Measurements from ENCODE around the gene XCL2. TPM values are rescaled to one million over a fixed set of nuclear protein-coding genes. Genes with fewer than 3 reads are reported as not detected.

XCL2 gene
- total and polyA plus RNA-seq, 2 of the 8 experiments (the other 6 are each of a cell fraction or from before 2014, with no cell fraction given): not detected

GRCh38 chr1:168509875-168510791 is 33.7 kb downstream of the XCL2 start:
- Histone ChIP-seq H4K20me1 (replicated peaks in 1 of 2; ENCODE audit: control insufficient read depth in 1 of 2, insufficient read depth in 2 of 2, low read length in 2 of 2) (no peaks in the 10 kb centered on the region), H4K5ac (ENCODE audit: insufficient read length, low read depth, low read length) (no peak overlapping the region), H3K4me1 (replicated peaks in 1 of 4; ENCODE audit: control insufficient read depth in 3 of 4, insufficient read depth in 4 of 4, low read length in 3 of 4) (no peaks in the 10 kb centered on the region), H4K8ac (ENCODE audit: extremely low read depth, insufficient read depth, low read length) (no peak overlapping the region), H4K91ac (replicated peaks; ENCODE audit: insufficient read length, low read length) (no peak overlapping the region), H3K9me3 (ENCODE audit: insufficient read depth in 2 of 2, low read depth in 1 of 2, low read length in 1 of 2) (no peaks in the 10 kb centered on the region), H2BK20ac (ENCODE audit: low read length) (no peak overlapping the region), H2AFZ (ENCODE audit: low read length) (no peak overlapping the region), H3K14ac (ENCODE audit: insufficient read length) (no peak overlapping the region), H3K27ac (ENCODE audit: low read depth, low read length) (no peak overlapping the region), H3K18ac (ENCODE audit: extremely low read depth, low read length) (no peak overlapping the region), H3K79me2 (ENCODE audit: control insufficient read depth in 1 of 2, insufficient read depth in 2 of 2, low read length in 2 of 2) (no peaks in the 10 kb centered on the region), H3K23me2 (ENCODE audit: low read depth, low read length) (no peaks in the 10 kb centered on the region; the same call in 1 of the 2 replicates), H3K36me3 (ENCODE audit: control insufficient read depth in 2 of 4, insufficient read depth in 4 of 4, low read length in 3 of 4) (no peaks in the 10 kb centered on the region), H3K56ac (replicated peaks; ENCODE audit: insufficient read length, low read depth, low read length) (no peak overlapping the region), H3K4me3 (ENCODE audit: extremely low read depth in 1 of 4, insufficient read depth in 2 of 4, low read depth in 3 of 4, low read length in 4 of 4) (no peak overlapping the region), H2BK12ac (ENCODE audit: low read depth, low read length) (peak overlapping the region; percentile 51; the same call in 1 of the 2 replicates), H3K79me1 (ENCODE audit: low read depth, low read length) (no peaks in the 10 kb centered on the region), H2BK15ac (ENCODE audit: low read length) (no peak overlapping the region), H2BK5ac (ENCODE audit: low read depth, low read length) (no peak overlapping the region), H3K9ac (replicated peaks in 1 of 4; ENCODE audit: extremely low read depth in 1 of 4, low read depth in 3 of 4, low read length in 3 of 4) (no peak overlapping the region), H3K4me2 (ENCODE audit: insufficient read depth in 1 of 2, low read depth in 2 of 2, low read length in 2 of 2) (no peak overlapping the region), H3K27me3 (replicated peaks in 1 of 4; ENCODE audit: control insufficient read depth in 3 of 4, extremely low read depth in 1 of 4, insufficient read depth in 3 of 4, low read length in 3 of 4) (no peaks in the 10 kb centered on the region), H3K23ac (ENCODE audit: insufficient read length) (no peak overlapping the region), H3K4ac (replicated peaks; ENCODE audit: insufficient read length, low read depth, low read length) (no peak overlapping the region), H2AK5ac (ENCODE audit: low read depth, low read length) (no peak overlapping the region), H2BK120ac (replicated peaks; ENCODE audit: low read depth, low read length) (no peak overlapping the region)
- DNase-seq (ENCODE audit: low read depth in 1 of 2, low spot score in 2 of 2): no peak
- no peak for FAIRE-seq
- ChIA-PET POLR2A (ENCODE audit: partially characterized antibody) (no interaction called here), CTCF (ENCODE audit: partially characterized antibody) (interaction anchor here (1.4 kb wide), 1 partner anchor 64 kb away, joined by 3 read pairs; no protein-coding TSS in a partner anchor)
- 86% methylated on average over 13 of the region's 13 CpGs; no CpG with 5 or more reads in 1 of the 2 experiments for WGBS, 2 experiments (ENCODE audit: extremely low coverage in 1 of 2, insufficient coverage in 1 of 2, insufficient read length in 1 of 2, insufficient replicate concordance in 2 of 2, low coverage in 1 of 2, low lambda C conversion rate in 2 of 2, missing lambda C conversion rate in 1 of 2)
- TF ChIP-seq NRF1 (IDR thresholded peaks at IDR 0.05; ENCODE audit: low read depth, low read length) (no peak), RBBP5 (IDR thresholded peaks at IDR 0.05; ENCODE audit: borderline replicate concordance, low read depth, low read length) (no peak), SRF (IDR thresholded peaks at IDR 0.05; ENCODE audit: low read depth, low read length) (no peak), JUN (IDR thresholded peaks at IDR 0.05; ENCODE audit: low read depth, low read length) (no peak), CBX5 (IDR thresholded peaks at IDR 0.05; ENCODE audit: low read depth, low read length) (no peak), CBX8 (IDR thresholded peaks at IDR 0.05; ENCODE audit: borderline replicate concordance, low read depth, low read length) (no peak), CHD2 (IDR thresholded peaks at IDR 0.05; ENCODE audit: low read length) (no peak), RXRA (IDR thresholded peaks at IDR 0.05; ENCODE audit: insufficient read depth, low read depth, low read length) (no peak), CTCF (IDR thresholded peaks at IDR 0.05; ENCODE audit: control extremely low read depth in 1 of 3, insufficient read depth in 1 of 3, low read depth in 1 of 3, low read length in 3 of 3) (no peak)
